ENCODE results near the gene CEP112.

Gene CEP112

GRCh38 chr17:65592125-65592965 is 599.6 kb downstream of the CEP112 start:
- DNase-seq (ENCODE audit: low spot score): no peak

- DNase-seq (ENCODE audit: low spot score): no peak
Observed at GRCh38 chr17:65589321-65589720, 602.6 kb downstream of the CEP112 start.

GRCh38 chr17:65588181-65588808 is 603.6 kb downstream of the CEP112 start:
- no peak for DNase-seq (ENCODE audit: low spot score)

GRCh38 chr17:65587534-65588180 is 604.3 kb downstream of the CEP112 start:
- no peak for DNase-seq (ENCODE audit: low spot score)

- no peak for DNase-seq (ENCODE audit: low spot score)
Observed at GRCh38 chr17:65586899-65587298, 605.0 kb downstream of the CEP112 start.

All from hematopoietic multipotent progenitor cell treated with erythropoietin and hydrocortisone succinate and interleukin-3 and kit ligand, for 15 days (in vitro differentiated cells).